Stomach smooth muscle (tissue), 2 donors: ENCODE results near the gene PEAK3.

Source experiments
- H3K27ac ChIP-seq: one replicate; pipeline ENCODE4 v1.7.0; 2013; ENCODE audit warnings: mild to moderate bottlenecking, low read length, inconsistent platforms
- H3K27me3 ChIP-seq, 2 donors: one replicate each; pipeline ENCODE4 v1.7.0; 2013; ENCODE audit warnings: low read length in 2 of 2; ENCODE audit not compliant: insufficient read depth in 2 of 2, control insufficient read depth in 1 of 2
- H3K36me3 ChIP-seq, 2 donors: one replicate each; pipeline ENCODE4 v1.7.0; 2013; ENCODE audit warnings: low read length in 2 of 2; ENCODE audit not compliant: control insufficient read depth in 2 of 2, insufficient read depth in 2 of 2
- H3K4me1 ChIP-seq: one replicate; pipeline ENCODE4 v1.7.0; 2013; ENCODE audit warnings: low read length; ENCODE audit not compliant: control insufficient read depth, insufficient read depth
- H3K4me3 ChIP-seq, 2 donors: one replicate each; pipeline ENCODE4 v1.7.0; 2013; ENCODE audit warnings: low read length in 2 of 2
- H3K9ac ChIP-seq, 2 donors: one replicate each; pipeline ENCODE4 v1.7.0; 2013; ENCODE audit warnings: low read length in 2 of 2, mild to moderate bottlenecking in 1 of 2
- H3K9me3 ChIP-seq, 2 donors: one replicate each; pipeline ENCODE4 v1.7.0; 2013; ENCODE audit warnings: low read length in 2 of 2; ENCODE audit not compliant: control insufficient read depth in 2 of 2
- donor health status: healthy.
- donor health status: Pancreatic carcinoma.

Gene PEAK3

DNA sequence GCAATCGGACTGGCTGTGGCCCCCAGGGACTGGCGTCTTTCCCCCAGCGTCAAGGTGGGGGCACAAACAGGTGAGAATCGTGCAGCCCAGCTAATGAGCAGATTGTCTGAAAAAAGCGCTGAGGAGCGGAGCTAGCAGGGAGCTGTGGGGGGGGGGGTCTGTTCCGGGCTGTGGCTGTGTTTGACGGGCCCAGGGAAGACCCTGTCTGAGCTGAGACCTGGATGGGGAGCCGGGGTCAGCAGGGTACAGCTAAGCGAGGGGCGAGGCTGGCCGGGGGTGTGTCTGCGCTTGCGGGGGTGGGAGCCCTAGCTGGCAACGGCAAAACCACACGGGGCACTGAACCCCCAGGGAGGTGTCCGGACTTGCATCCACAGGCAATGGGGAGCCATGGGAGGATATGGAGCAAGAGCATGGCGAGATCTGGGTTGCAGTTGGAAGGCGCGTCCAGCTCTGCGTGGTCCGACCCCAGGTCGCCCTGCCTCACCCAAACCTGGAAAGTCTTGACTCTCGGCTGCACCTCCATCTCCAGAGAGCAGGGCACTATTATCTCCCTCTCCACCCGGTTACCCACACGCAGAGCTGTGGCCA lies 21.3 kb upstream of the PEAK3 start:
- no peak overlapping the region for H3K4me3 ChIP-seq

DNA sequence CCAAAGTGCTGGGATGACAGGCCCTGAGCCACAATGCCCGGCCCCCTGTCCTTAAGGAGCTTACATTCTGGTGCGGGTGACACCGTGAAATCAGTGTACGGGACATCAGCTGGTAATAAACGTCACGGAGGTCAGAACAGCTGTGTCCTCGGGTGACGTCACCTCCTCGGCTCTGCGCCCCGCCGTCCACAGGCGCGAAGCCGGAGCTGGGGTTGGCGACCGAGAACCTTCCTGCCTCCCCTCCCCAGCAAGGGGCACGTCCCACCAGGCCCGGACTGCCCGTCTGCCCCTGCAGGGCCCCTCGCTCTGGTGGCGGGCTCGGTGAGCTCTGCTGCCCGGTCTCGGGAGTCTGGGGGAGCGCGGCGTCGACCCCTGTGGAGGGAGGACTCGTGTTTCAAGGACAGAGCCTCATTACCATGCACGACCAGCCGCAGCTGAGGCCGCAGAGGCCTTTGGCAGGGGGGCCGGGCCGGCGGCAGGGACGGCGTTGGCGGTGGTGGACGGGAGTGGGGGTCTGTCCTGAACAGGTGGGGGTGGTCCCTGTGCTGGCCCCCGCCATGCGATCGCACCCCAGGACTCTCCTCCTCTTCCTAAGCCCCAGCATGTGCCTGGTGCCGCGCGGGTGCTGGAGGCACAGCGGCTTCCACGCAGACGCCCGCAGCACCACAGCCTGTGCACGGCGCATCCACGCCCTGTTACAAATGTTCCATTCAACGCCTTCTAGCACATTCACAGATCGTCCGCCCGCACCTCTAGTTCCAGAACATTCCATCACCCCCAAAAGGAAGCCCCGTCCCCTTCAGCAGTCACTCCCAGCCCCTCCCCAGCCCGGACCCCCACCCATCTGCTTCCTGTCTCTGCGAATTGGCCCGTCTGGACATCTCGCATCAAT lies 20.6 kb upstream of the PEAK3 start:
- Histone ChIP-seq H3K9me3 (no peaks in the 10 kb centered on the region), H3K4me1 (peaks cover 8% of the 10 kb centered on the region), H3K27ac (no peak overlapping the region), H3K4me3 (no peak overlapping the region), H3K27me3 (peaks cover 28 to 29% of the 10 kb centered on the region in 2 donors), H3K36me3 (no peaks in the 10 kb centered on the region), H3K9ac (no peak overlapping the region)

More for the DNA sequence above, 21.3 kb upstream of the PEAK3 start:
- Histone ChIP-seq H3K9me3 (no peaks in the 10 kb centered on the region), H3K27me3 (peaks cover 32% of the 10 kb centered on the region in 2 donors), H3K27ac (no peak overlapping the region), H3K36me3 (no peaks in the 10 kb centered on the region), H3K9ac (no peak overlapping the region), H3K4me1 (peaks cover 10% of the 10 kb centered on the region)

DNA sequence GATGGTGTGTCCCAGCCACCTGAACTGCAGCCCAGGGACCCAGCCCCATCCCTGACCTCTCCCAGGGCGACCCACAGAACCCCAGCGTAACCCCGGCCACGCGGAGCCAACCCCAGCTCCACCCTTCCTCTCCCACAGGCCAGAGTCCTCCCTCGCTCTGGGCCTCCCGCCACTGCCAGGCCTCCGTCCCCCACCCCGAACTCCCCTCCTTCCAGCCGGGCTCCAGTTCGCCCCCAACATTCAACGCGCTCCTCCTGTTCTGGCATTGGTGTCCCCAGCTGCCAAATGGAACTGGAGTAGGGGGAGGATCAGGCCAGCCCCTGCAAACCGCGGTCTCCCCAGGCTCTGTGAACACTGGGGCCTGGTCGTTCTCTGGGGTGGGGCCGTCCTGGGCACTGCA lies 18.6 kb upstream of the PEAK3 start:
- H3K4me3 ChIP-seq, result no peak overlapping the region
- no peak overlapping the region for H3K27ac ChIP-seq
- peaks cover 13 to 16% of the 10 kb centered on the region in 2 donors for H3K27me3 ChIP-seq
- H3K4me1 ChIP-seq, result peaks cover 7% of the 10 kb centered on the region
- no peak overlapping the region for H3K9ac ChIP-seq
- no peaks in the 10 kb centered on the region for H3K36me3 ChIP-seq
- H3K9me3 ChIP-seq, result no peaks in the 10 kb centered on the region

DNA sequence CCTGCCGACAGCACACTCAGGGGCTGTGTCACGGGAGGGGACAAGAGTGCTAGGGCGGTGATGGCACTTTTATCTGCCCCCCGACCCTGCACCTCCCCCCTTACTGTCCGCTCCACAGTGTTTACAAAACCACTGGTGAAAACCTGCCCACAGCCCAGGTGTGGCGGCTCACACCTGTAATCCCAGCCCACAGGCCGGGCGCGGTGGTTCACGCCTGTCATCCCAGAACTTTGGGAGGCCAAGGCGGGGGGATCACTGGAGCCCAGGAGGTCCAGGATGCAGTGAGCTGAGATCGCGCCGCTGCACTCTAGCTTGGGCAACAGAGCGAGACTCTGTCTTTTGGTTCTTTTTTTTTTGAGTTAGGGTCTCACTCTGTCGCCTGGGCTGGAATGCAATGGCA lies 14.2 kb upstream of the PEAK3 start:
- Histone ChIP-seq H3K4me3 (no peak overlapping the region), H3K27ac (no peak overlapping the region), H3K9ac (no peak overlapping the region), H3K27me3 (peaks cover 8% of the 10 kb centered on the region in 2 donors), H3K9me3 (no peaks in the 10 kb centered on the region), H3K36me3 (no peaks in the 10 kb centered on the region), H3K4me1 (peaks cover 18% of the 10 kb centered on the region)

DNA sequence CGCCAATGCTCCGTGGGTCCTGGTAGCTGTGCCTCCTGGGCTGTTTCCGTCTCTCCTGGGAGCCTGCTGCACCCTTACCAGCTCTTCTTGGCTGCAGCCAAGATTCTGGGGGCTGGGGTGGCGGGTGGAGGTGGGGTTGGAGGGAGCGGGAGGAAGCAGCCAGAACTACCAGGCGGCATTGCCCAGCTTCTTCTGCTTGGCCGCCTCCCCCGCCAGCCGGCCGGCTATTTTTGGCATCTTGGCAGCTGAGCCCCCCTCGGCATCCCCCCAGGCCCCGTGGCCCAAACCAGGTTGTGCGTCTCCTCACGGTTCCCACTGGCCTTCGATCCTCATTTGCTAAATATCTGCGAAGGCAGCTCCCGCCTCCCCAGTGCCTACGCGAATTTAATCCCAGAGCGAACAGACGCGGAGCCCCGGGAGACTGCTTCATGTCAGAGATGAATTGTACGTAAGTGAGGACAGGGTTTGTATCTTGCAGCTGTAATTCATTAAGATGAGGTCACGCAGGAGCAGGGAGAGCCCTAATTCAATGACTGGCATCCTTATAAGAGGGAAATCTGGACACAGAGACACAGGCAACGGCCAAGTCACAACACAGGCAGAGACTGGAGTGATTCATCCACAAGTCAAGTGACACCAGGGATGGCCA lies 12.8 kb upstream of the PEAK3 start:
- Histone ChIP-seq H3K4me1 (peaks cover 31% of the 10 kb centered on the region), H3K27ac (peak overlapping the region; percentile 58), H3K9me3 (no peaks in the 10 kb centered on the region), H3K9ac (no peak overlapping the region), H3K4me3 (peak overlapping the region; percentile 55 to 61), H3K36me3 (no peaks in the 10 kb centered on the region), H3K27me3 (peaks cover 14 to 22% of the 10 kb centered on the region in 2 donors)

DNA sequence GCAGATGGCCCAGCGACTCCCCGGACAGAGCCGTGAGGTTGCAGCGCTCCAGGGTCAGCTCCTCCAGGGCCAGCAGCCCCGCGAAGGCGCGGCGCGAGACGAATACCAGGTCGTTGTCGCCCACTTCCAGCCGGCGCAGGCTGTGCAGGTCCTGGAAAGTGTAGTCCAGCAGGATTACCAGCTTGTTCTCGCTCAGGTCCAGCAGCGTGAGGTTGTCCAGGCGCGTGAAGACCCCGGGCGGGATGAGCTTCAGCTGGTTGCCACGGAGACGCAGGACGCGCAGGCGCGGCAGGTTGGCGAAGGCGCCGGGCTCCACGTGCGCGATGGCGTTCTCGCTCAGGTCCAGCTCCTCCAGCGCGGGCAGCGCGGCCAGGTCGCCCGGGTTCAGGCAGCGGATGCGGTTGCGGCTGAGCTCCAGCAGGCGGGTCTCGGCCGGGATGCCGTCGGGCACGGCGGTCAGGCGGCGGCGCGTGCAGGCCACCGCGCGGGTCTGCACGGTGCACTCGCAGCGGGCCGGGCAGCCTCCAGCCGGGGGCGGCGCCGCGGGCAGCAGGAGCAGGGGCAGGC lies 9.3 kb upstream of the PEAK3 start:
- Histone ChIP-seq H3K9ac (no peak overlapping the region), H3K4me3 (peak overlapping the region; percentile 27 to 64), H3K4me1 (peaks cover 36% of the 10 kb centered on the region), H3K9me3 (no peaks in the 10 kb centered on the region), H3K27ac (no peak overlapping the region), H3K36me3 (no peaks in the 10 kb centered on the region), H3K27me3 (peaks cover 24 to 37% of the 10 kb centered on the region in 2 donors)

DNA sequence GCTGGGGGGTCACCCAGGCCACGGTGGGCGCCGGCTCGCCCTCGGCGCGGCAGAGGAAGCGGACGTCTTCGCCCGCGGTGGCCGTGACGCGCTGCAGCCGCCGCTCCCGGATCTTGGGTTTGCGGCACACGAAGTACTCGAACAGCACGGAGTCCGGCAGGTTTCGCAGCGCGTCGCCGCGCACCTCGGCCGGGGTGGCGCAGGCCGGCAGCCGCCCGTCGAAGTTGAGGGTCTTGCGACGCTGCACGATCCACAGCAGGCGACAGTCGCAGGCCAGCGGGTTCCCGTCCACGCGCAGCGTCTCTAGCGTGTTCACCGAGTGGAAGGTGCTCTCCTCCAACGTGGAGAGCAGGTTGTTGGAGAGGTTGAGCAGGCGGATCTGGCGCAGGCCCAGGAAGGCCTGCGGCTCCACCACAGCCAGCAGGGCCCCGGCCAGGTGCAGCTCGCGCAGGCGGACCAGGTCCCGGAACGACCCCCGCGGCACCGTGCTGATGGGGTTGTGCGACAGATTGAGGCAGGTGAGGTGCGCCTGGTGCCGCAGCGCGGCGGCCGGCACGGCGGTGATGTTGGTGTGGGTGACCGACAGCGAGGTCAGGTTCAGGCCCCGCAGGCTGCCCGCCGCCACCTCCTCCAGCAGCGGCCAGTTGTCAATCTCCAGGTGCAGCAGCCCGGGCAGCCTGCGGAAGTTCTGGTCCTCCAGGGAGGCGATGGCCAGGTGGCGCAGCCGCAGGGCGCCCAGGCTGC lies 8.6 kb upstream of the PEAK3 start:
- H3K36me3 ChIP-seq, result no peaks in the 10 kb centered on the region
- H3K27ac ChIP-seq, result no peak overlapping the region
- no peaks in the 10 kb centered on the region for H3K9me3 ChIP-seq
- H3K4me1 ChIP-seq, result peaks cover 36% of the 10 kb centered on the region
- peaks cover 24 to 37% of the 10 kb centered on the region in 2 donors for H3K27me3 ChIP-seq
- H3K4me3 ChIP-seq, result peak overlapping the region; percentile 27 to 64
- no peak overlapping the region for H3K9ac ChIP-seq

DNA sequence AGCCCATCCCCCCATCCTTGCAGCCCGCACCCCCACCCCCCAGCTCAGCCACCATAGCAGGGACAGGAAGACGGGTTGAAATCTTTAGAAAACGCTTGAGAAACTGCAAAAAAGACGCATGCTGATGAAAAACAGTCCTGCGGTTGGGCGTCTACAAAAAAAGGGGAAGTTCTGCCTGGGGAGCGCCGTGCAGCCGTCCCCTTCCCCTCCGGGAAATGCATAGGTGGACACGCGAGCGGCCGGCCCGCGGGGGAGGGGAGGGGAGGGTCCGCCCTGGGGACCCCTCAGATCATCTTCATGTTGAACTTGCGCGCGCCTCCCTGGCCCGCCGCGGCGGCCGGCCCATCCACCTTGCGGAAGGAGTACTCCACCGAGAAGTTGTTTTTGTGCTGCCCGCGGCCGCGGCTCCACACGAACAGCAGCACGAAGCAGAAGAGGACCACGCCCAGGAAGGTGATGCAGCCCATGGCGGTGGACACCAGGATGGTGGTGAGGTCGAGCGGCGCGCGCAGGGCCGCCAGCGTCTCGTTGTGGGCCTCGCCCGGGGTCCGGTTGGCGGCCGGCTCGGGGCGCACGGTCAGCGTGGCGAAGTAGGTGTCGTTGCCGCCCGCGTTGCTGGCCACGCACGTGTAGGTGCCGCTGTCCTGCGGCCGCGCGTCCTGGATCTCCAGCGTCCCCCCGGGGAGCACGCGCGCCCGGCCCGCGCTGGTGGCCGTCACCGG lies 7.9 kb upstream of the PEAK3 start:
- Histone ChIP-seq H3K9me3 (no peaks in the 10 kb centered on the region), H3K9ac (no peak overlapping the region), H3K4me1 (peaks cover 29% of the 10 kb centered on the region), H3K4me3 (peak overlapping the region; percentile 19 to 64), H3K36me3 (no peaks in the 10 kb centered on the region), H3K27ac (no peak overlapping the region), H3K27me3 (peaks cover 24 to 37% of the 10 kb centered on the region in 2 donors)

DNA sequence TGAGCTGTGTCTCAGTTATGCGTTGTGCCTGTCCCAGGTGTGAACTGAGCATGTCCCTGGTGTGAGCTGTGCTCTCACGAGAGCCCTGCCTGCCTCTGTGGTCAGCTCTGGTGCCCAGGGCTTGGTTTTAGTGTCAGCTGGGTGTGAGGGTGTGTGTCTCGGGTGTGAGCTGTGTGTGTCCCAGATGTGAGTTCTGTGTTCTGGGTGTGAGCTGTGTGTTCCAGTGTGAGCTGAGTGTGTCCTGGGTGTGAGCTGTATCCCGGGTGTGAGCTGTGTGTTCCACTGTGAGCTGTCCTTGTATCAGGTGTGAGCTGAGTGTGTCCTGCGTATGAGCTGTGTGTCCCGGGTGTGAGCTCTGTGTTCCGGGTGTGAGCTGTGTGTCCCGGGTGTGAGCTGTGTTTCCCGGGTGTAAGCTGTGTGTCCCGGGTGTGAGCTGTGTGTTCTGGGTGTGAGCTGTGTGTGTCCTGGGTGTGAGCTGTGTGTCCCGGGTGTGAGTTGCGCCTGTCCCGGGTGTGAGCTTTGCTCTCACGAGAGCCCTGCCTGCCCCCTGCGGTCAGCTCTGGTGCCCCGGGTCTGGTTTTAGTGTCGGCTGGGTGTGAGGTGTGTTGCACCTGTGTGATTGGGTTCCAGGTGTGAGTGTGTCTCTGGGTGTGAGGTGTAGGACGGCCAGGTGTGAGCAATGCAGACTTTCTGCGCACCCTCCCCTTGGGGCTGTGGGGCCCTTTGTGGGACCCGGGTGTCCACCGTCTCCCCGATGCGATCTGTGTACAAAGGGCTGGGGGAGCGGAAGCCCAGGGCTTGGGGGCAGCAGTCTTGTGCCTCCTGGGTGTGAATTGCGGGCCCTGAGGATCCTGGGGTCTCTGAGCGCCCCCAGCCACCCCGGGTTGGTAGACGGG lies 7.1 kb upstream of the PEAK3 start:
- H3K9ac ChIP-seq, result no peak overlapping the region
- no peaks in the 10 kb centered on the region for H3K36me3 ChIP-seq
- H3K4me3 ChIP-seq, result no peak overlapping the region
- H3K27me3 ChIP-seq, result peaks cover 24 to 37% of the 10 kb centered on the region in 2 donors
- H3K9me3 ChIP-seq, result no peaks in the 10 kb centered on the region
- H3K27ac ChIP-seq, result no peak overlapping the region
- H3K4me1 ChIP-seq, result peaks cover 22% of the 10 kb centered on the region
